ENCODE measurements around the gene USP35.

GRCh38 chr11:78196661-78197091 lies 8.0 kb downstream of the USP35 start:
- TF ChIP-seq CTCF (IDR thresholded peaks at IDR 0.05 in 2 of 3, conservative IDR thresholded peaks at IDR 0.05 in 1 of 3; ENCODE audit: borderline replicate concordance in 1 of 3, insufficient read depth in 1 of 3, low read depth in 2 of 3, low read length in 2 of 3) = no peak
- TF ChIP-seq POLR2A (IDR thresholded peaks at IDR 0.05; ENCODE audit: borderline replicate concordance, extremely low read depth, insufficient read depth, insufficient read length) = no peak
- TF ChIP-seq POLR2AphosphoS5 (IDR thresholded peaks at IDR 0.05; ENCODE audit: low read depth, low read length) = no peak
- no peak for TF ChIP-seq REST (IDR thresholded peaks at IDR 0.05; ENCODE audit: low read depth)
- no peak for TF ChIP-seq SRF (IDR thresholded peaks at IDR 0.05; ENCODE audit: low read depth)
